ENCODE data around the gene HOOK2.

The HOOK2 gene

GRCh38 chr19:12752056-12752781 lies 23.1 kb downstream of the HOOK2 start:
- Histone ChIP-seq H3K27me3 (ENCODE audit: insufficient read depth, low read length, poor library complexity, severe bottlenecking) (no peaks in the 10 kb centered on the region), H2AFZ (ENCODE audit: low read length) (no peak overlapping the region), H3K36me3 (ENCODE audit: insufficient read depth, low read length) (peaks cover 6% of the 10 kb centered on the region; the same call in 1 of the 2 replicates), H3K4me1 (ENCODE audit: insufficient read depth, low read length, poor library complexity, severe bottlenecking) (no peaks in the 10 kb centered on the region), H3K9me2 (replicated peaks; ENCODE audit: low read depth, low read length) (no peaks in the 10 kb centered on the region), H3K9ac (ENCODE audit: low read depth, low read length, poor library complexity, severe bottlenecking) (no peak overlapping the region), H4K20me1 (ENCODE audit: insufficient read depth, low read length, poor library complexity, severe bottlenecking) (no peaks in the 10 kb centered on the region), H3K9me3 (ENCODE audit: insufficient read depth, low read depth, low read length) (peaks cover 3% of the 10 kb centered on the region; the same call in 1 of the 2 replicates), H3K4me2 (ENCODE audit: low read depth, low read length, poor library complexity, severe bottlenecking) (no peak overlapping the region), H3K4me3 (ENCODE audit: low read length, poor library complexity, severe bottlenecking) (no peak overlapping the region), H3F3A (ENCODE audit: low read depth) (no peaks in the 10 kb centered on the region), H3K79me2 (ENCODE audit: insufficient read depth, low read length) (no peaks in the 10 kb centered on the region)
- TF ChIP-seq CTCF (conservative IDR thresholded peaks at IDR 0.05; ENCODE audit: low read length), result no peak
- no peak for TF ChIP-seq EZH2phosphoT487 (IDR thresholded peaks at IDR 0.05; ENCODE audit: borderline replicate concordance)

GRCh38 chr19:12751635-12752034 lies 23.7 kb downstream of the HOOK2 start, which contains the start of gene BEST2:
Gene BEST2, plus strand, starts transcription at chr19:12751791. Its CDS starts 802 bp downstream, at chr19:12752593.
- no peaks in the 10 kb centered on the region for H3K27me3 ChIP-seq (ENCODE audit: insufficient read depth, low read length, poor library complexity, severe bottlenecking)
- H3K9me2 ChIP-seq (replicated peaks; ENCODE audit: low read depth, low read length), result no peaks in the 10 kb centered on the region
- no peaks in the 10 kb centered on the region for H3F3A ChIP-seq (ENCODE audit: low read depth)
- H3K9me3 ChIP-seq (ENCODE audit: insufficient read depth, low read depth, low read length), result peaks cover 3% of the 10 kb centered on the region; the same call in 1 of the 2 replicates
- no peak within 1 kb of the TSS for H3K4me3 ChIP-seq (ENCODE audit: low read length, poor library complexity, severe bottlenecking)
- no peak within 1 kb of the TSS for H2AFZ ChIP-seq (ENCODE audit: low read length)
- H3K79me2 ChIP-seq (ENCODE audit: insufficient read depth, low read length), result no peaks in the 10 kb centered on the region
- H3K9ac ChIP-seq (ENCODE audit: low read depth, low read length, poor library complexity, severe bottlenecking), result no peak within 1 kb of the TSS
- no peaks in the 10 kb centered on the region for H3K4me1 ChIP-seq (ENCODE audit: insufficient read depth, low read length, poor library complexity, severe bottlenecking)
- TF ChIP-seq CTCF (conservative IDR thresholded peaks at IDR 0.05; ENCODE audit: low read length) (no peak), EZH2phosphoT487 (IDR thresholded peaks at IDR 0.05; ENCODE audit: borderline replicate concordance) (no peak)
- H4K20me1 ChIP-seq (ENCODE audit: insufficient read depth, low read length, poor library complexity, severe bottlenecking), result no peaks in the 10 kb centered on the region
- no peak within 1 kb of the TSS for H3K4me2 ChIP-seq (ENCODE audit: low read depth, low read length, poor library complexity, severe bottlenecking)
- peaks cover 6% of the 10 kb centered on the region; the same call in 1 of the 2 replicates for H3K36me3 ChIP-seq (ENCODE audit: insufficient read depth, low read length)

GRCh38 chr19:12750851-12751250 lies 24.5 kb downstream of the HOOK2 start:
- TF ChIP-seq EZH2phosphoT487 (IDR thresholded peaks at IDR 0.05; ENCODE audit: borderline replicate concordance) (no peak), CTCF (conservative IDR thresholded peaks at IDR 0.05; ENCODE audit: low read length) (no peak)
- H3K9me3 ChIP-seq (ENCODE audit: insufficient read depth, low read depth, low read length), result peaks cover 3% of the 10 kb centered on the region; the same call in 1 of the 2 replicates
- H3K4me3 ChIP-seq (ENCODE audit: low read length, poor library complexity, severe bottlenecking), result no peak overlapping the region
- peaks cover 6% of the 10 kb centered on the region; the same call in 1 of the 2 replicates for H3K36me3 ChIP-seq (ENCODE audit: insufficient read depth, low read length)
- no peaks in the 10 kb centered on the region for H4K20me1 ChIP-seq (ENCODE audit: insufficient read depth, low read length, poor library complexity, severe bottlenecking)
- H3K9me2 ChIP-seq (replicated peaks; ENCODE audit: low read depth, low read length), result no peaks in the 10 kb centered on the region
- H3K9ac ChIP-seq (ENCODE audit: low read depth, low read length, poor library complexity, severe bottlenecking), result no peak overlapping the region
- no peaks in the 10 kb centered on the region for H3K79me2 ChIP-seq (ENCODE audit: insufficient read depth, low read length)
- H3F3A ChIP-seq (ENCODE audit: low read depth), result no peaks in the 10 kb centered on the region
- no peak overlapping the region for H2AFZ ChIP-seq (ENCODE audit: low read length)
- H3K27me3 ChIP-seq (ENCODE audit: insufficient read depth, low read length, poor library complexity, severe bottlenecking), result no peaks in the 10 kb centered on the region
- H3K4me2 ChIP-seq (ENCODE audit: low read depth, low read length, poor library complexity, severe bottlenecking), result no peak overlapping the region
- no peaks in the 10 kb centered on the region for H3K4me1 ChIP-seq (ENCODE audit: insufficient read depth, low read length, poor library complexity, severe bottlenecking)
